Myometrial cell (primary cell): ENCODE measurements around the gene TIGAR. TPM values are rescaled to one million over a fixed set of nuclear protein-coding genes. Genes with fewer than 3 reads are reported as not detected.

Experiments
- total RNA-seq: library from RNA; depleted of rRNA; stranded (reverse); fragments of >200 nt; gene quantifications from 2 replicates; pipeline ENCODE4 v1.2.3, GENCODE V29; 2015

The TIGAR gene
- total RNA-seq: 19.0 and 20.6 TPM in 2 replicates

GRCh38 chr12:4320853-4321701 is at the start of gene TIGAR:
TSS of gene TIGAR (plus strand) at chr12:4321213. CDS start at chr12:4321272, 59 bp downstream.

GRCh38 chr12:4273652-4274395 is 47.2 kb upstream of the TIGAR start, which contains the start of gene CCND2:
TSS of gene CCND2 (plus strand) at chr12:4273762. CDS start at chr12:4274041, 279 bp downstream.

GRCh38 chr12:4379405-4379804 is 58.4 kb downstream of the TIGAR start, which contains the start of gene FGF23:
TSS of gene FGF23 (minus strand) at chr12:4379712. CDS start at chr12:4379582, 130 bp downstream.

Other genes starting within 250 kb of the TIGAR start
- gene CCND2, start 47.5 kb upstream of the TIGAR start, total RNA-seq: 10.4 and 11.9 TPM in 2 replicates
- gene FGF23, start 58.5 kb downstream of the TIGAR start, total RNA-seq: not detected in 2 replicates
- not detected in 2 replicates for gene FGF6, start 124.6 kb downstream of the TIGAR start, total RNA-seq
- 12.7 and 15.1 TPM in 2 replicates for gene RAD51AP1, start 217.7 kb downstream of the TIGAR start, total RNA-seq
- 58.2 and 58.3 TPM in 2 replicates for gene DYRK4, start 241.0 kb downstream of the TIGAR start, total RNA-seq